Suprapubic skin (tissue), 3 donors: ENCODE results near the gene GPC5.

Experiments used
- CTCF ChIP-seq, 2 donors: fragments of 200-600 bp in 1 of 2; fragments of 450-650 bp in 1 of 2; sonication (generic) in 1 of 2; IDR thresholded peaks; one replicate each; pipeline ENCODE4 v1.5.1; 2016 to 2019; ENCODE audit warnings: antibody characterized with exemption in 2 of 2, mild to moderate bottlenecking in 1 of 2, moderate library complexity in 1 of 2
- POLR2A ChIP-seq, 2 donors: fragments of 450-650 bp; IDR thresholded peaks; one replicate each; pipeline ENCODE4 v1.6.1; 2017; ENCODE audit warnings: antibody characterized with exemption in 2 of 2, mild to moderate bottlenecking in 2 of 2, moderate library complexity in 2 of 2

GRCh38 chr13:91565296-91565695, 166.9 kb downstream of the GPC5 start:
- TF ChIP-seq CTCF (IDR thresholded peaks at IDR 0.05) (no peak), POLR2A (IDR thresholded peaks at IDR 0.05) (no peak)
